ENCODE results near the gene KRT35.

Gene KRT35

GRCh38 chr17:41510251-41511065 is 29.5 kb upstream of the KRT35 start:
- Histone ChIP-seq H3K4me1 (ENCODE audit: insufficient read depth, low read length) (peaks cover 11% of the 10 kb centered on the region), H3K9ac (ENCODE audit: low read depth, low read length) (no peak overlapping the region), H3K27me3 (ENCODE audit: insufficient read depth, low read length) (no peaks in the 10 kb centered on the region), H3K9me3 (ENCODE audit: insufficient read depth, low read depth, low read length) (no peaks in the 10 kb centered on the region), H3K27ac (ENCODE audit: low read length) (no peak overlapping the region), H3K36me3 (ENCODE audit: insufficient read depth, low read depth, low read length) (no peaks in the 10 kb centered on the region), H3K4me3 (ENCODE audit: low read length) (no peak overlapping the region)

GRCh38 chr17:41507315-41507880 is 26.4 kb upstream of the KRT35 start:
- Histone ChIP-seq H3K27me3 (ENCODE audit: insufficient read depth, low read length) (no peaks in the 10 kb centered on the region), H3K36me3 (ENCODE audit: insufficient read depth, low read depth, low read length) (no peaks in the 10 kb centered on the region), H3K4me3 (ENCODE audit: low read length) (no peak overlapping the region), H3K9me3 (ENCODE audit: insufficient read depth, low read depth, low read length) (no peaks in the 10 kb centered on the region), H3K9ac (ENCODE audit: low read depth, low read length) (no peak overlapping the region), H3K27ac (ENCODE audit: low read length) (no peak overlapping the region), H3K4me1 (ENCODE audit: insufficient read depth, low read length) (peaks cover 11% of the 10 kb centered on the region)

GRCh38 chr17:41505809-41506767 is 25.1 kb upstream of the KRT35 start:
- Histone ChIP-seq H3K4me3 (ENCODE audit: low read length) (no peak overlapping the region), H3K9me3 (ENCODE audit: insufficient read depth, low read depth, low read length) (no peaks in the 10 kb centered on the region), H3K9ac (ENCODE audit: low read depth, low read length) (no peak overlapping the region), H3K27me3 (ENCODE audit: insufficient read depth, low read length) (no peaks in the 10 kb centered on the region), H3K27ac (ENCODE audit: low read length) (no peak overlapping the region), H3K36me3 (ENCODE audit: insufficient read depth, low read depth, low read length) (no peaks in the 10 kb centered on the region), H3K4me1 (ENCODE audit: insufficient read depth, low read length) (peaks cover 11% of the 10 kb centered on the region)

- Histone ChIP-seq H3K27me3 (ENCODE audit: insufficient read depth, low read length) (no peaks in the 10 kb centered on the region), H3K4me1 (ENCODE audit: insufficient read depth, low read length) (peaks cover 11% of the 10 kb centered on the region; the same call in 1 of the 2 replicates), H3K36me3 (ENCODE audit: insufficient read depth, low read depth, low read length) (no peaks in the 10 kb centered on the region), H3K27ac (ENCODE audit: low read length) (no peak within 1 kb of the TSS), H3K4me3 (ENCODE audit: low read length) (no peak within 1 kb of the TSS), H3K9ac (ENCODE audit: low read depth, low read length) (no peak within 1 kb of the TSS), H3K9me3 (ENCODE audit: insufficient read depth, low read depth, low read length) (no peaks in the 10 kb centered on the region)
These were observed 24.3 kb upstream of the KRT35 start, which contains the start of gene KRT13 for GRCh38 chr17:41505007-41505808. Gene KRT13, minus strand, starts transcription at chr17:41505612. Its CDS starts 62 bp downstream, at chr17:41505550.

- H3K9me3 ChIP-seq (ENCODE audit: insufficient read depth, low read depth, low read length) = no peaks in the 10 kb centered on the region
- H3K27me3 ChIP-seq (ENCODE audit: insufficient read depth, low read length) = no peaks in the 10 kb centered on the region
- no peak overlapping the region for H3K9ac ChIP-seq (ENCODE audit: low read depth, low read length)
- peaks cover 10% of the 10 kb centered on the region; the same call in 1 of the 2 replicates for H3K4me1 ChIP-seq (ENCODE audit: insufficient read depth, low read length)
- H3K36me3 ChIP-seq (ENCODE audit: insufficient read depth, low read depth, low read length) = no peaks in the 10 kb centered on the region
- no peak overlapping the region for H3K4me3 ChIP-seq (ENCODE audit: low read length)
- H3K27ac ChIP-seq (ENCODE audit: low read length) = no peak overlapping the region
These were observed 23.5 kb upstream of the KRT35 start for GRCh38 chr17:41504246-41504977.

GRCh38 chr17:41503202-41503601 is 22.3 kb upstream of the KRT35 start:
- Histone ChIP-seq H3K4me3 (ENCODE audit: low read length) (no peak overlapping the region), H3K36me3 (ENCODE audit: insufficient read depth, low read depth, low read length) (no peaks in the 10 kb centered on the region), H3K27ac (ENCODE audit: low read length) (no peak overlapping the region), H3K4me1 (ENCODE audit: insufficient read depth, low read length) (peaks cover 10% of the 10 kb centered on the region; the same call in 1 of the 2 replicates), H3K9me3 (ENCODE audit: insufficient read depth, low read depth, low read length) (no peaks in the 10 kb centered on the region), H3K9ac (ENCODE audit: low read depth, low read length) (no peak overlapping the region), H3K27me3 (ENCODE audit: insufficient read depth, low read length) (no peaks in the 10 kb centered on the region)

- Histone ChIP-seq H3K27ac (ENCODE audit: low read length) (no peak overlapping the region), H3K9ac (ENCODE audit: low read depth, low read length) (no peak overlapping the region), H3K27me3 (ENCODE audit: insufficient read depth, low read length) (no peaks in the 10 kb centered on the region), H3K4me1 (ENCODE audit: insufficient read depth, low read length) (peaks cover 10% of the 10 kb centered on the region; the same call in 1 of the 2 replicates), H3K9me3 (ENCODE audit: insufficient read depth, low read depth, low read length) (no peaks in the 10 kb centered on the region), H3K36me3 (ENCODE audit: insufficient read depth, low read depth, low read length) (no peaks in the 10 kb centered on the region), H3K4me3 (ENCODE audit: low read length) (peak overlapping the region; percentile 8; the same call in 1 of the 2 replicates)
These were observed 19.4 kb upstream of the KRT35 start for GRCh38 chr17:41500131-41500911.

- Histone ChIP-seq H3K9me3 (ENCODE audit: insufficient read depth, low read depth, low read length) (no peaks in the 10 kb centered on the region), H3K27ac (ENCODE audit: low read length) (no peak overlapping the region), H3K27me3 (ENCODE audit: insufficient read depth, low read length) (no peaks in the 10 kb centered on the region), H3K9ac (ENCODE audit: low read depth, low read length) (no peak overlapping the region), H3K4me3 (ENCODE audit: low read length) (no peak overlapping the region), H3K36me3 (ENCODE audit: insufficient read depth, low read depth, low read length) (no peaks in the 10 kb centered on the region), H3K4me1 (ENCODE audit: insufficient read depth, low read length) (peaks cover 10% of the 10 kb centered on the region; the same call in 1 of the 2 replicates)
These were observed 18.8 kb upstream of the KRT35 start for GRCh38 chr17:41499714-41500113.

GRCh38 chr17:41498276-41498675 is 17.3 kb upstream of the KRT35 start:
- Histone ChIP-seq H3K4me1 (ENCODE audit: insufficient read depth, low read length) (peaks cover 10% of the 10 kb centered on the region; the same call in 1 of the 2 replicates), H3K9me3 (ENCODE audit: insufficient read depth, low read depth, low read length) (no peaks in the 10 kb centered on the region), H3K27me3 (ENCODE audit: insufficient read depth, low read length) (no peaks in the 10 kb centered on the region), H3K4me3 (ENCODE audit: low read length) (no peak overlapping the region), H3K9ac (ENCODE audit: low read depth, low read length) (no peak overlapping the region), H3K27ac (ENCODE audit: low read length) (no peak overlapping the region), H3K36me3 (ENCODE audit: insufficient read depth, low read depth, low read length) (no peaks in the 10 kb centered on the region)

Data from iPS-20b (cell line).